ENCODE results near the gene PPP4R2. TPM values are rescaled to one million over a fixed set of nuclear protein-coding genes. Genes with fewer than 3 reads are reported as not detected.

The PPP4R2 gene
- total and polyA plus RNA-seq, 2 donors: 36.6 to 79.7 TPM

- no peak overlapping the region for H3K27ac ChIP-seq (ENCODE audit: low read depth in 1 of 2, low read length in 1 of 2)
- peaks cover 0 to 3% of the 10 kb centered on the region in 2 donors for H3K36me3 ChIP-seq (ENCODE audit: control insufficient read depth in 2 of 2, insufficient read depth in 2 of 2, low read length in 1 of 2)
- H3K9me3 ChIP-seq (ENCODE audit: control insufficient read depth in 2 of 2, insufficient read depth in 1 of 2, low read length in 1 of 2): peaks cover 0 to 3% of the 10 kb centered on the region in 2 donors
- no peaks in the 10 kb centered on the region for H3K4me1 ChIP-seq (ENCODE audit: control insufficient read depth in 2 of 2, insufficient read depth in 2 of 2, low read length in 2 of 2)
- 100% methylated on average over 3 of the region's 3 CpGs for WGBS
- no peaks in the 10 kb centered on the region for H3K27me3 ChIP-seq (ENCODE audit: control insufficient read depth in 2 of 2, insufficient read depth in 1 of 2, low read length in 1 of 2)
- no peak for DNase-seq (ENCODE audit: low read depth in 6 of 9, low spot score in 9 of 9)
- H3K4me3 ChIP-seq (ENCODE audit: low read length in 2 of 2): no peak overlapping the region
These were observed 23.9 kb upstream of the PPP4R2 start for GRCh38 chr3:72972706-72973030.

- Histone ChIP-seq H3K4me1 (ENCODE audit: control insufficient read depth in 2 of 2, insufficient read depth in 2 of 2, low read length in 2 of 2) (no peaks in the 10 kb centered on the region), H3K36me3 (ENCODE audit: control insufficient read depth in 2 of 2, insufficient read depth in 2 of 2, low read length in 1 of 2) (peaks cover 0 to 3% of the 10 kb centered on the region in 2 donors), H3K4me3 (ENCODE audit: low read length in 2 of 2) (no peak overlapping the region), H3K9me3 (ENCODE audit: control insufficient read depth in 2 of 2, insufficient read depth in 1 of 2, low read length in 1 of 2) (peaks cover 0 to 3% of the 10 kb centered on the region in 2 donors), H3K27ac (ENCODE audit: low read depth in 1 of 2, low read length in 1 of 2) (peak overlapping the region in 1 of 2 donors; percentile 52), H3K27me3 (ENCODE audit: control insufficient read depth in 2 of 2, insufficient read depth in 1 of 2, low read length in 1 of 2) (no peaks in the 10 kb centered on the region)
- WGBS: 74% methylated on average over 7 of the region's 7 CpGs
- DNase-seq (ENCODE audit: low read depth in 6 of 9, low spot score in 9 of 9): peak in 1 of 9 donors; percentile 34
These were observed 23.4 kb upstream of the PPP4R2 start for GRCh38 chr3:72973031-72973723.

- Histone ChIP-seq H3K4me3 (ENCODE audit: low read length in 2 of 2) (no peak overlapping the region), H3K27ac (ENCODE audit: low read depth in 1 of 2, low read length in 1 of 2) (no peak overlapping the region), H3K27me3 (ENCODE audit: control insufficient read depth in 2 of 2, insufficient read depth in 1 of 2, low read length in 1 of 2) (no peaks in the 10 kb centered on the region), H3K9me3 (ENCODE audit: control insufficient read depth in 2 of 2, insufficient read depth in 1 of 2, low read length in 1 of 2) (peaks cover 0 to 3% of the 10 kb centered on the region in 2 donors), H3K36me3 (ENCODE audit: control insufficient read depth in 2 of 2, insufficient read depth in 2 of 2, low read length in 1 of 2) (peaks cover 0 to 3% of the 10 kb centered on the region in 2 donors), H3K4me1 (ENCODE audit: control insufficient read depth in 2 of 2, insufficient read depth in 2 of 2, low read length in 2 of 2) (no peaks in the 10 kb centered on the region)
- WGBS: 98% methylated on average over 2 of the region's 2 CpGs
- DNase-seq (ENCODE audit: low read depth in 6 of 9, low spot score in 9 of 9): no peak
These were observed 22.8 kb upstream of the PPP4R2 start for GRCh38 chr3:72973786-72974185.

GRCh38 chr3:72974956-72975355 is 21.7 kb upstream of the PPP4R2 start:
- H3K4me1 ChIP-seq (ENCODE audit: control insufficient read depth in 2 of 2, insufficient read depth in 2 of 2, low read length in 2 of 2): no peaks in the 10 kb centered on the region
- no peaks in the 10 kb centered on the region for H3K27me3 ChIP-seq (ENCODE audit: control insufficient read depth in 2 of 2, insufficient read depth in 1 of 2, low read length in 1 of 2)
- no peak overlapping the region for H3K4me3 ChIP-seq (ENCODE audit: low read length in 2 of 2)
- peaks cover 0 to 3% of the 10 kb centered on the region in 2 donors for H3K9me3 ChIP-seq (ENCODE audit: control insufficient read depth in 2 of 2, insufficient read depth in 1 of 2, low read length in 1 of 2)
- DNase-seq (ENCODE audit: low read depth in 6 of 9, low spot score in 9 of 9): no peak
- H3K36me3 ChIP-seq (ENCODE audit: control insufficient read depth in 2 of 2, insufficient read depth in 2 of 2, low read length in 1 of 2): peaks cover 0 to 3% of the 10 kb centered on the region in 2 donors
- WGBS: 96% methylated on average over 4 of the region's 4 CpGs
- H3K27ac ChIP-seq (ENCODE audit: low read depth in 1 of 2, low read length in 1 of 2): no peak overlapping the region

- peaks cover 0 to 3% of the 10 kb centered on the region in 2 donors for H3K36me3 ChIP-seq (ENCODE audit: control insufficient read depth in 2 of 2, insufficient read depth in 2 of 2, low read length in 1 of 2)
- H3K27ac ChIP-seq (ENCODE audit: low read depth in 1 of 2, low read length in 1 of 2): no peak overlapping the region
- no peaks in the 10 kb centered on the region for H3K27me3 ChIP-seq (ENCODE audit: control insufficient read depth in 2 of 2, insufficient read depth in 1 of 2, low read length in 1 of 2)
- no peak overlapping the region for H3K4me3 ChIP-seq (ENCODE audit: low read length in 2 of 2)
- WGBS: 82% methylated on average over 1 of the region's 1 CpG
- no peak for DNase-seq (ENCODE audit: low read depth in 6 of 9, low spot score in 9 of 9)
- no peaks in the 10 kb centered on the region for H3K4me1 ChIP-seq (ENCODE audit: control insufficient read depth in 2 of 2, insufficient read depth in 2 of 2, low read length in 2 of 2)
- peaks cover 0 to 3% of the 10 kb centered on the region in 2 donors for H3K9me3 ChIP-seq (ENCODE audit: control insufficient read depth in 2 of 2, insufficient read depth in 1 of 2, low read length in 1 of 2)
These were observed 20.3 kb upstream of the PPP4R2 start for GRCh38 chr3:72976281-72976741.

- H3K4me3 ChIP-seq (ENCODE audit: low read length in 2 of 2): no peak overlapping the region
- H3K27me3 ChIP-seq (ENCODE audit: control insufficient read depth in 2 of 2, insufficient read depth in 1 of 2, low read length in 1 of 2): no peaks in the 10 kb centered on the region
- 93% methylated on average over 5 of the region's 5 CpGs for WGBS
- H3K36me3 ChIP-seq (ENCODE audit: control insufficient read depth in 2 of 2, insufficient read depth in 2 of 2, low read length in 1 of 2): peaks cover 0 to 3% of the 10 kb centered on the region in 2 donors
- no peak for DNase-seq (ENCODE audit: low read depth in 6 of 9, low spot score in 9 of 9)
- H3K9me3 ChIP-seq (ENCODE audit: control insufficient read depth in 2 of 2, insufficient read depth in 1 of 2, low read length in 1 of 2): peaks cover 0 to 3% of the 10 kb centered on the region in 2 donors
- no peak overlapping the region for H3K27ac ChIP-seq (ENCODE audit: low read depth in 1 of 2, low read length in 1 of 2)
- H3K4me1 ChIP-seq (ENCODE audit: control insufficient read depth in 2 of 2, insufficient read depth in 2 of 2, low read length in 2 of 2): no peaks in the 10 kb centered on the region
These were observed 19.4 kb upstream of the PPP4R2 start for GRCh38 chr3:72977060-72977808.

GRCh38 chr3:72982609-72983366 is 13.8 kb upstream of the PPP4R2 start:
- DNase-seq (ENCODE audit: low read depth in 6 of 9, low spot score in 9 of 9): no peak
- H3K4me3 ChIP-seq (ENCODE audit: low read length in 2 of 2): no peak overlapping the region
- H3K27me3 ChIP-seq (ENCODE audit: control insufficient read depth in 2 of 2, insufficient read depth in 1 of 2, low read length in 1 of 2): no peaks in the 10 kb centered on the region
- no peak overlapping the region for H3K27ac ChIP-seq (ENCODE audit: low read depth in 1 of 2, low read length in 1 of 2)
- H3K4me1 ChIP-seq (ENCODE audit: control insufficient read depth in 2 of 2, insufficient read depth in 2 of 2, low read length in 2 of 2): no peaks in the 10 kb centered on the region
- no peaks in the 10 kb centered on the region for H3K36me3 ChIP-seq (ENCODE audit: control insufficient read depth in 2 of 2, insufficient read depth in 2 of 2, low read length in 1 of 2)
- peaks cover 1 to 10% of the 10 kb centered on the region in 2 donors for H3K9me3 ChIP-seq (ENCODE audit: control insufficient read depth in 2 of 2, insufficient read depth in 1 of 2, low read length in 1 of 2)
- 93% methylated on average over 3 of the region's 3 CpGs for WGBS

GRCh38 chr3:72985576-72985975 is 11.0 kb upstream of the PPP4R2 start:
- Histone ChIP-seq H3K9me3 (ENCODE audit: control insufficient read depth in 2 of 2, insufficient read depth in 1 of 2, low read length in 1 of 2) (peaks cover 1 to 10% of the 10 kb centered on the region in 2 donors), H3K4me3 (ENCODE audit: low read length in 2 of 2) (no peak overlapping the region), H3K27ac (ENCODE audit: low read depth in 1 of 2, low read length in 1 of 2) (no peak overlapping the region), H3K4me1 (ENCODE audit: control insufficient read depth in 2 of 2, insufficient read depth in 2 of 2, low read length in 2 of 2) (no peaks in the 10 kb centered on the region), H3K27me3 (ENCODE audit: control insufficient read depth in 2 of 2, insufficient read depth in 1 of 2, low read length in 1 of 2) (no peaks in the 10 kb centered on the region), H3K36me3 (ENCODE audit: control insufficient read depth in 2 of 2, insufficient read depth in 2 of 2, low read length in 1 of 2) (no peaks in the 10 kb centered on the region)
- WGBS: 100% methylated on average over 1 of the region's 1 CpG
- DNase-seq (ENCODE audit: low read depth in 6 of 9, low spot score in 9 of 9): no peak
